Epidermal melanocyte (primary cell): Measurements from ENCODE around the gene SPRED2.
"Not testable (repeated sequence)": the region's sequence is repeated elsewhere in the genome, so short reads cannot be mapped to it uniquely, and the experiment has no call there.

ENCODE experiments used
- DNase-seq: peaks from one replicate; pipeline ENCODE4 v3.0.0; 2011; ENCODE audit warnings: low spot score; ENCODE audit not compliant: insufficient read length

Gene SPRED2

DNA sequence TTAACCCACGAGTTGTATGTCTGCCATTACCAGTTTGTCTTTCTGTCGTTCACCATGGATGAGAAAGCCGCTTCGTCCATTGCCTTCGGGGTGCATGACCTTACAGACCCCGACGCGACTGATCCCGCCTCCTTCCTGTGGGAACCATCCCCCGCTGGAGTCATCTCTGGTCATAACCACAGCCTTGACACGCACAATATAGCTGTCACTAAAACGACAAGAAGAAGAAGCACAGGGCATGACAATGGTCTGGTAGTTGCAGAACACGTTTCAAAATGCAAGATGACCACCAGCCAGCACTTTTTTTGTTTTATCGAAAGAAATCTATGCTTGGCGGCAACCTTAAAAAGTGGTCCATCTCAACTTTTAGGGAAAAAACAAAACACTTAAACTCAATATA, 87.7 kb downstream of the SPRED2 start:
- no peak for DNase-seq

- no peak for DNase-seq
These were observed 88.2 kb downstream of the SPRED2 start for GRCh38 chr2:65344182-65344581.

DNA sequence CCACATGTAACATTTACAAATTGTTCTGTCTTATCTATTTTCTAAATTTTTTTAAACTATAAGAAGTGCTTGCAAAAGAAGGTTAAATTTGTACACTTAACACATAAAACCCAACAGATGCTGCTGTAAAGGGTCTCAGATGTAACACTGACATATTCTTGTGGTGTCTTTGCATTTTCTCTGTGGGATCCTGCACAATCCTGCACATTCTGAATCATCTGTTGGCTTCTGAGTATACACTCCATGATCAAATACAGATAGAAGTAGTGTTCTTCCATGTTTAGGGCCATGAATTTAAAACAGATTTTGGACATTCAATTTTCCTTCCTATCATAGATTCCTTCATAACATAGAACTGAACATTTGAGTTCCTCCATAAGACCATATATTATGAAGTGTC, 89.0 kb downstream of the SPRED2 start:
- DNase-seq: no peak

DNA sequence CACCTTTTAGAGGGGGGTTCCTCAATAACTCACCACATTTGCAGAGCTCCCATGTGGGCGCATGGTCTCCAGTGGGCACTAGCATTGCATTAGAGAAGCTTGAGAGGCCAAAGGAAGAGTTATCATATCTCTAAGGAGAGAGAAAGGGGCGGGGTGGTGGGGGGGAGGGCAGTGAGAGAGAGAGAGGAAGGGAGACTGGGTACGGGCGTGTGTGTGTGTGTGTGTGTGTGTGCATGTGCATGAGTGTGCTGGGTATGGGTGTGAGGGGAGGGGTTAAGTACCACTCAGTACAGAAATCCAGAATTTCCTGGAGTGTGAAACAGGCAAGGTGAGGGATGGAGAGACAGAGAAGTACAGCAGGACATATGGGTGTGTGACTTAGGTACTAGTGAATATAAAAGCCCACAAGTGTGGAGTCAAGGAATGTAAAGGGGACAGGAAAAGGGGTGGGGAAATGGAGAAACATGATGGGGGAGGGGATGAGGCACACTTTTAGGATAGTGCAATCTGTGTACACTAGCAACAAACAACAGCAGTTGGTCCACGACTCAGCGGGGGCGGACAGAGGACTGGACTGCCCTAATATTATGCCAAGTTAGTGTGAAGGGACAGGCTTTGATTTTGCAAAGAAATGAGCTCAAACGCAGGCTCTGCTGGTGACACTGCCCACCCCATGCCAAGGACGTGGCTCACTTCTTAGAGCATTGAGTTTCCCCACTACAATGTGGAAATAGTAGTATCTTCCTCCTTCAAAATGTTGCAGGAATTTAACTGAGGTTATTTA, 91.3 kb downstream of the SPRED2 start:
- DNase-seq: no peak

- DNase-seq: no peak
These were observed 92.8 kb downstream of the SPRED2 start for GRCh38 chr2:65339648-65340047.

DNA sequence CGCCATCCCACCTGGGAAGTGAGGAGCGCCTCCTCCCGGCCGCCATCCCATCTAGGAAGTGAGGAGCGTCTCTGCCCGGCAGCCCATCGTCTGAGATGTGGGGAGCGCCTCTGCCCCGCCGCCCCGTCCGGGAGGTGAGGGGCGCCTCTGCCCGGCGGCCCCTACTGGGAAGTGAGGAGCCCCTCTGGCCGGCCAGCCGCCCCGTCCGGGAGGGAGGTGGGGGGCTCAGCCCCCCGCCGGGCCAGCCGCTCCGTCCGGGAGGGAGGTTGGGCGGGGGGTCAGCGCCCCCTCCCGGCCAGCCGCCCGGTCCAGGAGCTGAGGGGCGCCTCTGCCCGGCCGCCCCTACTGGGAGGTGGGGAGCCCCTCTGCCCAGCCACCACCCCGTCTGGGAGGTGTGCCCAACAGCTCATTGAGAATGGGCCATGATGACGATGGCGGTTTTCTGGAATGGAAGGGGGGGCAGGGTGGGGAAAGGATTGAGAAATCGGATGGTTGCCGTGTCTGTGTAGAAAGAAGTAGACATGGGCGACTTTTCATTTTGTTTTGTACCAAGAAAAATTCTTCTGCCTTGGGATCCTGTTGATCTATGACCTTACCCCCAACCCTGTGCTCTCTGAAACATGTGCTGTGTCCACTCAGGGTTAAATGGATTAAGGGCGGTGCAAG, 93.4 kb downstream of the SPRED2 start:
- not testable (repeated sequence) for DNase-seq

DNA sequence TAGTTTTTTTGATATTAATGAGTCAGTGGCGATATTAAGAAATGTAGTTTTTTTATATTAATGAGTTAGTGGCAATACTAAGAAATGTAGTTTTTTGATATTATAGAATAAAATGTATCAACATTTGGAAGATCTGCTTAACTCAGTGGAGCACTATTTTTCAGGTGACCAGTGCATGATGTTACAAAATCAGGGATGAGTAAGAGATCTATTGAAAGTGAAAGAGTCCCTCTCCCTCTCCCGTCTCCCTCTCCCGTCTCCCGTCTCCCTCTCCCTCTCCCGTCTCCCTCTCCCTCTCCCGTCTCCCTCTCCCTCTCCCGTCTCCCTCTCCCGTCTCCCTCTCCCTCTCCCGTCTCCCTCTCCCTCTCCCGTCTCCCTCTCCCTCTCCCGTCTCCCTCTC, 94.5 kb downstream of the SPRED2 start:
- not testable (repeated sequence) for DNase-seq

GRCh38 chr2:65334714-65335113, 97.7 kb downstream of the SPRED2 start:
- DNase-seq: no peak

DNA sequence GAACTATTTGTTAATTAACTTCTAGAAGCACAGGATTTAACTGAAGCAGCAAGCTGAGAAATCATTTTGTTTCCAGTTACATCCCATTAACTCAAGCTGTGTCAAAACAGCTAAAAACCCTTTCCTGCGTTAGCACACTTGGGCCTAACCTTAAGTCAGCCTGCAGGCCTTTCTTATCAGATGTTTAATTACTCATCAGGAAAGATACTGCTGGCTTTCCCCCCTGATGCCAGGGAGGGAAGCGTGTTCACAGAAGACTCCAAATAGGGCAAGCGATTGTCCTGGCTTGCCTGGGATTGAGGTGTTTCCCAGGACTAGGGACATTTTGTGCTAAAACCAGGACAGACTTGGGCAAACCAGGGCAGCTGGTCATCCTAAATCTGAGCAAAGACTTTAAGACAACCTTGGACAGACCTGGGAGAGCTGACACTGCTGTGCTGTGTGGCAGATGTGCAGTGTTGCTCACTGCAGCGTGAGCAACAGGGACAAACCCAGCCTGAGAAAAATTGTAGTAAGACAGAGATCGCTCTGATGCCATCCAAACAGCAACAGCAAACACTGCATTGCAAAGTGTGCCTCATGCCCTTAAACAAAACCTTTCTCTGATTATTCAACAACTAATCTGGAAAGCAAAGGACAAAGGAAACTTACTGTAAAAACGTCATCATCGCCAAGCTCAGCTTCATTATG, 100.9 kb downstream of the SPRED2 start:
- DNase-seq: no peak

DNA sequence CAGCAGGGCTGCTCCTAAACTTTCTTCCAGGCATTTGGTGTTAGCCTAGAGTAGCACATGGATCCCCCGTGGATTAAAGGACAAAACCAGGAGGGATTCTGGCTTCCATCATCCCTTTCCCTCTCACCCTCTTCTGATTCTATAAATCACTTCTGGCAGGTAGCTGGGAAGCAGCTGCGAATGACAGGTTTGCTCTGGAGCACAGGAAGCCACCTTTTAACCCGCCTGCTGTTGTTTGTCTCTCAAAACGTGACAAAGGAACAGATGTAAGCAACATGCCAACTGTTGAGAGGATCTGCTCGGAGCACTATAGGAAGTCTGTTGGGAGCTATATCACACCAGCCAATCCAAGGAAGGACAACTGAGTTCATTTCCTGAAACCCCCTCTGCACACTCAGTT, 102.9 kb downstream of the SPRED2 start:
- no peak for DNase-seq

- DNase-seq: no peak
These were observed 106.1 kb downstream of the SPRED2 start for GRCh38 chr2:65326276-65326675.

DNA sequence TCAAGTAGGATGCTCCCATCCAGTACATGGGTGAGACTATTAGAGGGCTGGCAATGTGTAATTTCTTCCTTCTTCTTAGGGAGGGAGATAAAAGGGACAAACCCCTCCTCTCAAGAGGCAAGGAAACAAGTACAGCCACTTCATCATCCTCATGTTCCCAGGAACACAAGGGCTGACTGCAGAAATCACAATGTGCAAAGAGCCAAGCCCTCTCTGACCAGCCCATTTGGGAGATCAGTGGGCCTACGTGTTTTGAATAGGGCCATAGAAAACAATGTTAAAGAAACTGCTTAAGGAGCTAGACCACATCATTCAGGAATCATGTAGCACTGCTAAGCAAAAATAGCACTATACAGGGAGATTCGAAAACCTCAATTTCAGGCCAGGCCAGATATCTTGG, 107.3 kb downstream of the SPRED2 start:
- no peak for DNase-seq

GRCh38 chr2:65320946-65321345, 111.5 kb downstream of the SPRED2 start:
- no peak for DNase-seq

DNA sequence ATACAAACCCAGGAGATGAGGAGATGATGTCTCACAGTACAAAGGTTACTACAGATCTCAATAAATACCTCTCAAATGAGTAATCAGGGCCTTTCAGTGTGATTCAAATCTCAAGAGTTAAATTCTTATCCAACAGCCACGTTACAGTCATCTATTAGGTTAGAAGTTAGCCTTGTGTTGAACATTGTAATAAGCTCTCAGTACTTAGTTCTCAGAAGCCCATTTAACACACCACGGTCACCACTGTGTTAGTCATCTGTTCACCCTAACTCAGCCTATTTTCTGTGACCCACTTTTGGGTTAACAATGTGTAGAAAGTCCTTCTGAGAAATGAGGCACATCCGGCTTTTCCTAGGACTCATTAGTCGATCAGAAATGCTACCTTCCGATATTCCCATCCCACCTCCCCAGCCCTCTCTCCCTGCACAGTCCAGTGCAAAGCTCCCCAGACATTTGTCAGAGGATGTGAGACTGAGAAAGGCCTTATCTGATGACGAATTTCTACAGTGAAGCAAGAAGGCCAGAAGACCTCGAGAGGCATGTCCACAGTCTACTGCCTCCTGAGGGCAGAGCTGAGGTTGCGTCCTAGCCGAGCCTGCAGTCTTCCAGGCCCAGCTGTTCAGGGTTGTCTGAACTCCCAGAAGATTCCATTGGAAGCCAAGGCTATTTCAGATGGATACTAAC, 112.2 kb downstream of the SPRED2 start:
- peak; percentile 41 for DNase-seq

DNA sequence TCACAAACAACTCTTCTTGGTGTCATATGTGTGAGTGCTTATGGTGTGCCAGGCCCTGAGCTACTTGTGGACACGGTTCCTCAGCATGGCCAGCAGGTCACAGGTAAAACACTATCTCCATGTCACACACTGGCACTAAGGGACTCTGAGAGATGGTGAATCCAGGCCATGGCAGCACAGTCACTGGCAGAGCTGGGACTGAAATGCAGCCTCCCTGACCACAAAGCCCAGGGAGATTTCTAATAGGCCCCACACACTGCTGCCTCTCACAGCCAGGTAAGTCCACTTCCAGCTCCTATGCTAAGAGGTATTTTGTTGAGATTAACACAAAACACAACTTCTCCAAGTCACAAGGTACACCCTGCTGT, 112.7 kb downstream of the SPRED2 start:
- no peak for DNase-seq

GRCh38 chr2:65319072-65319673, 113.2 kb downstream of the SPRED2 start:
- DNase-seq: no peak

- DNase-seq: no peak
These were observed 114.6 kb downstream of the SPRED2 start for GRCh38 chr2:65317841-65318240.

- not testable (repeated sequence) for DNase-seq
These were observed 115.0 kb downstream of the SPRED2 start for GRCh38 chr2:65317351-65317750.

DNA sequence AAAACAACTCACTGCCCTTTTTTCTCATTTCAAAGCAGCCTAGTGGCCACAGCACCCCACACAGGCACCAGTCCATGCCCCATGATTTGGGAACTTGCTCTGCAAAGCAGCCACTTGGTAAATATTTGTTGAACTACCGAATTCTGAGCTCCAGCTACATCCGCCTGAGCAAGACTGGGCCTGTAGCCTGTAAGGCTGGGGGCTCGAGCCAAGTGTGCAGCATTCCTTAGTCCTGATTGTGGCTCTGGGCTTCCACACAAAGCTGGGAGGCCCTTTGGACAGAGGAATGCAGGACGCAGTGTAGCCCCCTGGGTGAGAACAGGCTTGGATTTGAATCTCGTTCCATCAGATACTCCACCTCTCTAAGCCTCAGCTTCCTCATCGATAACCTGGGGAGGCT, 116.3 kb downstream of the SPRED2 start:
- no peak for DNase-seq

- no peak for DNase-seq
These were observed 117.5 kb downstream of the SPRED2 start for GRCh38 chr2:65314801-65315441.

GRCh38 chr2:65313954-65314256, 118.5 kb downstream of the SPRED2 start:
- DNase-seq: no peak
